Measurements from ENCODE around the gene ACYP1. TPM values are rescaled to one million over a fixed set of nuclear protein-coding genes. Genes with fewer than 3 reads are reported as not detected.

The ACYP1 gene
- total and polyA plus RNA-seq, 2 of the 13 experiments (the other 11 are each of a cell fraction or from before 2014, with no cell fraction given) = 9.7 to 22.4 TPM

DNA sequence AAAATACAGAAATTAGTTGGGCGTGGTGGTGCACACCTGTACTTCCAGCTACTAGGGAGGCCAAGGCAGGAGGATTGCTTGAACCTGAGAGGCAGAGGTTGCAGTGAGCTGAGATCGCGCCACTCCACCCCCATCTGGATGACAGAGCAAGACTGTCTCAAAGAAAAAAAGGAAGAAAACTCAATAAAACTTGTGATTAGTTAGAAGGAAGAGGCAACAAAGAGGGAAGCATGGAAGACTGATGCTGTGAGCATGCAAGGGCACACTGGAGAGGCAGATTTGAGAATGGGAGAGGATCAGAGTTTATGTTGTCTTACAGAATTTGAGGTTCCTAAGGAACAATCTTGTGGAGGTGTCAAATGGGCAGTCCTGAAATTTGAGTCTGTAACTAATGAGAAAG is 2.9 kb upstream of the ACYP1 start (continued):
- TF ChIP-seq, protein P1, sequence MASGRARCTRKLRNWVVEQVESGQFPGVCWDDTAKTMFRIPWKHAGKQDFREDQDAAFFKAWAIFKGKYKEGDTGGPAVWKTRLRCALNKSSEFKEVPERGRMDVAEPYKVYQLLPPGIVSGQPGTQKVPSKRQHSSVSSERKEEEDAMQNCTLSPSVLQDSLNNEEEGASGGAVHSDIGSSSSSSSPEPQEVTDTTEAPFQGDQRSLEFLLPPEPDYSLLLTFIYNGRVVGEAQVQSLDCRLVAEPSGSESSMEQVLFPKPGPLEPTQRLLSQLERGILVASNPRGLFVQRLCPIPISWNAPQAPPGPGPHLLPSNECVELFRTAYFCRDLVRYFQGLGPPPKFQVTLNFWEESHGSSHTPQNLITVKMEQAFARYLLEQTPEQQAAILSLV (CRISPR knock-in tag; IDR thresholded peaks at IDR 0.05; ENCODE audit: borderline replicate concordance) = no peak

DNA sequence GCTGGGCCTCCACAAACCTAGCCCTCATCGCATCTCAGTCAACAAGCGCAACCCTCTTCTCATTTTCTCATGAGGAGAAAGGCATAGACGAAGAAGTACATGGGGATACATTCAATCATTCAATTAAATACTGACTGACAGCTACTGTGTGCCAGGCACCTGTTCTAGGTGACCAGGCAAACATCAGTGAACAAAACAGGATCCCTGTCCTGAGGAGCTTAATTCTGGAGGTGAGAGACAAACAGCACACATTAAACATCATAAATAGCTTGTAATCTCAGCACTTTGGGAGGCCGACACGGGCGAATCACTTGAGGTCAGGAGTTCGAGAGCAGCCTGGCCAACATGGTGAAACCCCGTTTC is 362 bp upstream of the ACYP1 start:
- BruUV-seq (replicated peaks) = no TSS peak

More for the DNA sequence above, 362 bp upstream of the ACYP1 start:
- H3K9me3 ChIP-seq (ENCODE audit: low read length) = no peaks in the 10 kb centered on the region
- intact Hi-C loops (cut with micrococcal nuclease; ENCODE audit: unreplicated experiment) = loop anchor here (10.0 kb wide), 1 partner anchor 59 kb away; the partner anchor contains the start of gene EIF2B2
- FAIRE-seq = no peak
- H3K79me2 ChIP-seq (ENCODE audit: insufficient read depth, low read length) = peaks cover 26% of the 10 kb centered on the region
- H3K4me2 ChIP-seq (ENCODE audit: low read depth, low read length) = peak overlapping the region; percentile 94
- 55% methylated on average over 8 of the region's 8 CpGs for WGBS (ENCODE audit: low lambda C conversion rate)
- no peak for DNase-seq (ENCODE audit: low spot score)
- ATAC-seq = peak; percentile 10
- ChIA-PET POLR2A (interaction anchor here (0.6 to 1.7 kb wide), 5 partner anchors 14 to 141 kb away, joined by 3 to 18 read pairs (median 4); partner anchors contain the start of genes MLH3 and RPS6KL1), CTCF (ENCODE audit: low intra/inter-chr PET ratio, low total read pairs) (no interaction called here)
- peak overlapping the region; percentile 73 to 86 (median 77); a peak in 5 of 6 replicates for H3K4me3 ChIP-seq (replicated peaks in 1 of 3; ENCODE audit: insufficient read depth in 1 of 3, low read depth in 2 of 3, low read length in 3 of 3)
- peaks cover 35% of the 10 kb centered on the region for H3K4me1 ChIP-seq (ENCODE audit: insufficient read depth, low read length)
- no peaks in the 10 kb centered on the region for H4K20me1 ChIP-seq (ENCODE audit: insufficient read depth, low read length)
- no peaks in the 10 kb centered on the region; a peak in 1 of 5 replicates for H3K27me3 ChIP-seq (ENCODE audit: control insufficient read depth in 1 of 2, insufficient read depth in 2 of 2, low read length in 2 of 2)
- H3K9ac ChIP-seq (ENCODE audit: insufficient read depth, low read depth, low read length) = peak overlapping the region; percentile 37; the same call in 1 of the 2 replicates
- TF ChIP-seq HNRNPH1 (optimal IDR thresholded peaks at IDR 0.05; ENCODE audit: low read depth, low read length) (no peak), RFXAP (CRISPR knock-in tag; IDR thresholded peaks at IDR 0.05; ENCODE audit: borderline replicate concordance) (0 out of 2 replicates have a peak, but pooled peaks have one; percentile 9), KAT8 (CRISPR knock-in tag; IDR thresholded peaks at IDR 0.05) (peak; percentile 0; the same call in 1 of the 2 replicates), CREM (IDR thresholded peaks at IDR 0.05) (no peak), CREM (CRISPR knock-in tag; IDR thresholded peaks at IDR 0.05) (no peak), ZNF335 (CRISPR knock-in tag; IDR thresholded peaks at IDR 0.05) (no peak), SAP130 (CRISPR knock-in tag; IDR thresholded peaks at IDR 0.05; ENCODE audit: low read depth) (peak; percentile 5; the same call in 1 of the 2 replicates)
- TF ChIP-seq, protein P2, sequence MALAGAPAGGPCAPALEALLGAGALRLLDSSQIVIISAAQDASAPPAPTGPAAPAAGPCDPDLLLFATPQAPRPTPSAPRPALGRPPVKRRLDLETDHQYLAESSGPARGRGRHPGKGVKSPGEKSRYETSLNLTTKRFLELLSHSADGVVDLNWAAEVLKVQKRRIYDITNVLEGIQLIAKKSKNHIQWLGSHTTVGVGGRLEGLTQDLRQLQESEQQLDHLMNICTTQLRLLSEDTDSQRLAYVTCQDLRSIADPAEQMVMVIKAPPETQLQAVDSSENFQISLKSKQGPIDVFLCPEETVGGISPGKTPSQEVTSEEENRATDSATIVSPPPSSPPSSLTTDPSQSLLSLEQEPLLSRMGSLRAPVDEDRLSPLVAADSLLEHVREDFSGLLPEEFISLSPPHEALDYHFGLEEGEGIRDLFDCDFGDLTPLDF (CRISPR knock-in tag; IDR thresholded peaks at IDR 0.05) = 0 out of 2 replicates have a peak, but pooled peaks have one; percentile 17
- in situ Hi-C loops (cut with HindIII; ENCODE audit: extremely low pct_ligation_motif_present, low pct_unique_long_range_greater_than_20kb) = no loop called here
- H3K36me3 ChIP-seq (replicated peaks in 1 of 2; ENCODE audit: control insufficient read depth in 1 of 2, insufficient read depth in 2 of 2, low read length in 2 of 2) = peaks cover 0 to 3% of the 10 kb centered on the region in 2 experiments; a peak in 1 of 5 replicates
- H3K27ac ChIP-seq (ENCODE audit: extremely low read length, insufficient read depth, low read length) = peak overlapping the region; percentile 37
- H2AFZ ChIP-seq (ENCODE audit: low read length) = no peak overlapping the region

All from HepG2 (cell line).